HepG2 (cell line): Measurements from ENCODE around the gene ZNF367. TPM values are rescaled to one million over a fixed set of nuclear protein-coding genes. Genes with fewer than 3 reads are reported as not detected.

Experiments
- EZH2 ChIP-seq: conservative IDR thresholded peaks from 2 replicates; pipeline ENCODE4 v1.6.1; 2012; ENCODE audit warnings: mild to moderate bottlenecking, low read depth, low read length, moderate library complexity
- FOXO1 ChIP-seq: sonication (generic); formaldehyde crosslinking; IDR thresholded peaks from 2 replicates; pipeline ENCODE4 v1.4.0; 2020; ENCODE audit warnings: missing genetic modification reagents
- HDAC6 ChIP-seq: fragments of 200-600 bp; sonication (generic); IDR thresholded peaks from 2 replicates; pipeline ENCODE4 v1.7.0; 2017; ENCODE audit warnings: mild to moderate bottlenecking, antibody characterized with exemption, low read length, low read depth
- ISL2 ChIP-seq: sonication (generic); formaldehyde crosslinking; IDR thresholded peaks from 2 replicates; pipeline ENCODE4 v1.5.0; 2020; ENCODE audit warnings: missing genetic modification reagents
- KDM3A ChIP-seq: IDR thresholded peaks from 2 replicates; pipeline ENCODE4 v1.6.1; 2018; ENCODE audit warnings: low read depth, missing compliant biosample characterization
- MXI1 ChIP-seq: IDR thresholded peaks from 3 replicates; pipeline ENCODE4 v1.6.1; 2012; ENCODE audit warnings: low read depth, low read length, inconsistent platforms, borderline replicate concordance
- MZF1 ChIP-seq: sonication (generic); formaldehyde crosslinking; IDR thresholded peaks from 2 replicates; pipeline ENCODE4 v1.8.1; 2023; ENCODE audit warnings: mild to moderate bottlenecking, missing genetic modification reagents, borderline replicate concordance
- NR2F2 ChIP-seq: IDR thresholded peaks from 2 replicates; pipeline ENCODE4 v1.6.1; 2012; ENCODE audit warnings: low read depth, inconsistent platforms, borderline replicate concordance
- REPIN1 ChIP-seq: sonication (generic); formaldehyde crosslinking; IDR thresholded peaks from 2 replicates; pipeline ENCODE4 v1.8.0; 2022; ENCODE audit warnings: missing genetic modification reagents, low read depth, mild to moderate bottlenecking, borderline replicate concordance
- RFXANK ChIP-seq: IDR thresholded peaks from 2 replicates; pipeline ENCODE4 v1.6.1; 2016
- TMF1 ChIP-seq: sonication (generic); formaldehyde crosslinking; IDR thresholded peaks from 2 replicates; pipeline ENCODE4 v1.8.1; 2022; ENCODE audit warnings: low read depth, missing genetic modification reagents
- ZNF230 ChIP-seq: sonication (generic); formaldehyde crosslinking; IDR thresholded peaks from 2 replicates; pipeline ENCODE4 v1.4.0; 2020; ENCODE audit warnings: mild to moderate bottlenecking, missing genetic modification reagents
- ZNF264 ChIP-seq: sonication (generic); formaldehyde crosslinking; IDR thresholded peaks from 2 replicates; pipeline ENCODE4 v1.4.0; 2020; ENCODE audit warnings: missing genetic modification reagents
- ZNF446 ChIP-seq: sonication (generic); formaldehyde crosslinking; IDR thresholded peaks from 2 replicates; pipeline ENCODE4 v1.5.0; 2020; ENCODE audit warnings: mild to moderate bottlenecking, missing genetic modification reagents
- ZNF468 ChIP-seq: sonication (generic); formaldehyde crosslinking; IDR thresholded peaks from 2 replicates; pipeline ENCODE4 v1.8.0; 2022; ENCODE audit warnings: mild to moderate bottlenecking, moderate library complexity, missing genetic modification reagents
- ZNF501 ChIP-seq: sonication (generic); formaldehyde crosslinking; IDR thresholded peaks from 2 replicates; pipeline ENCODE4 v1.5.1; 2020; ENCODE audit warnings: mild to moderate bottlenecking, moderate library complexity, missing genetic modification reagents
- ZNF7 ChIP-seq: IDR thresholded peaks from 2 replicates; pipeline ENCODE4 v1.6.1; 2016; ENCODE audit warnings: missing biosample characterization, missing genetic modification reagents
- ZNF776 ChIP-seq: sonication (generic); formaldehyde crosslinking; IDR thresholded peaks from 2 replicates; pipeline ENCODE4 v1.4.0; 2020; ENCODE audit warnings: mild to moderate bottlenecking, missing genetic modification reagents
- polyA plus RNA-seq, 8 experiments: library from polyadenylated mRNA; depleted of rRNA in 3 of 8; stranded (reverse) in 7 of 8; unstranded in 1 of 8; fragments of >200 nt; fragmentation: Illumina TruSeq in 4 of 8; extraction: Trizol in 4 of 8; gene quantifications; 2 replicates each; pipeline versions ENCODE4 v1.2.1 to v1.2.3, GENCODE V29; 2011 to 2016; ENCODE audit warnings: low read depth in 4 of 8, missing spikeins in 1 of 8, mixed read lengths in 1 of 8; ENCODE audit not compliant: insufficient read depth in 1 of 8
- total RNA-seq, 5 experiments: library from RNA; depleted of rRNA; stranded (reverse); fragments of >200 nt; fragmentation: Illumina TruSeq; extraction: Trizol; gene quantifications; 2 replicates each; pipeline ENCODE4 v1.2.3, GENCODE V29; 2016; ENCODE audit warnings: low read depth in 1 of 5
- TF ChIP-seq, protein P1 (sequence below): sonication (generic); formaldehyde crosslinking; IDR thresholded peaks from 2 replicates; pipeline ENCODE4 v1.5.1; 2020; ENCODE audit warnings: missing genetic modification reagents, mild to moderate bottlenecking, borderline replicate concordance
- TF ChIP-seq, protein P2 (sequence below): sonication (generic); formaldehyde crosslinking; IDR thresholded peaks from 2 replicates; pipeline ENCODE4 v1.4.0; 2020; ENCODE audit warnings: missing genetic modification reagents
- TF ChIP-seq, protein P3 (sequence below): sonication (generic); formaldehyde crosslinking; IDR thresholded peaks from 2 replicates; pipeline ENCODE4 v1.5.0; 2020; ENCODE audit warnings: missing genetic modification reagents
- TF ChIP-seq, protein P4 (sequence below): sonication (generic); formaldehyde crosslinking; IDR thresholded peaks from 2 replicates; pipeline ENCODE4 v1.8.0; 2022; ENCODE audit warnings: missing genetic modification reagents, mild to moderate bottlenecking, moderate library complexity, borderline replicate concordance

ZNF367 gene
- total and polyA plus RNA-seq, 2 of the 13 experiments (the other 11 are each of a cell fraction or from before 2014, with no cell fraction given): 2.9 to 7.7 TPM

DNA sequence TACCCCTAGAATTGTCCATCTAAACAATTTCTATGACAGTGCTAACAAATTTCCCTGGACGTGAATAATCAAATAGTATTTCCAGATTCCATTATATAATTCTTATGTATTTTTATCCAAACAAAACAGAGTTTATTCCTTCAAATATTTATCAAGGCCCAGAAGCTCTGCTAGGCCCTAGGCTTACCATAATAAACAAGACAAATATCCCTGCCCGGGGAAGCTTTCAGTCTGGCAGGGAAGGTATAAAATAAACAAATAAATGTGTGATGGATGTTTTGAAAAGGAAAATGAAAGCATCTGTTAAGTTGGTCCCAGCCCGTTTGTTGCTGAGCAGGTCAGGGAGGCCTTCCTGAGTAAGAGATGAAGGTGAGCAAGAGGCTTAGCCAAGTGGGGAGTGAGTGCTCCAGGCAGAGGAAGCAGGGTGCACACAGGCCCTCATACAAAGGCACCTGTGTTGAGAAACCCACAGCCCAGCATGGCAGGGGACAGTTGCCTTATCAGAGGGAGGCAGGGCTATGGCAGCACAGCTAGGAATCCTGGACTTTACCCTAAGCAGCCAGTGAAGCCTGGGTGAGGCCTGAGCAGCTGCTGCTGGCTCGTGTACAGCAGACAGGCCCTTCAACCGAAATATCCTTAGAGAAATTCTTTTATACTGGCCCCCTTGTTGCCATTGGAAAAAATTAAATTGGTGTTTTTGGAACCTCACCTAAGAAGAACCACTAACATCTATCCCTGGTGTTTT is 27.0 kb downstream of the ZNF367 start (continued):
- TF ChIP-seq, protein P1, sequence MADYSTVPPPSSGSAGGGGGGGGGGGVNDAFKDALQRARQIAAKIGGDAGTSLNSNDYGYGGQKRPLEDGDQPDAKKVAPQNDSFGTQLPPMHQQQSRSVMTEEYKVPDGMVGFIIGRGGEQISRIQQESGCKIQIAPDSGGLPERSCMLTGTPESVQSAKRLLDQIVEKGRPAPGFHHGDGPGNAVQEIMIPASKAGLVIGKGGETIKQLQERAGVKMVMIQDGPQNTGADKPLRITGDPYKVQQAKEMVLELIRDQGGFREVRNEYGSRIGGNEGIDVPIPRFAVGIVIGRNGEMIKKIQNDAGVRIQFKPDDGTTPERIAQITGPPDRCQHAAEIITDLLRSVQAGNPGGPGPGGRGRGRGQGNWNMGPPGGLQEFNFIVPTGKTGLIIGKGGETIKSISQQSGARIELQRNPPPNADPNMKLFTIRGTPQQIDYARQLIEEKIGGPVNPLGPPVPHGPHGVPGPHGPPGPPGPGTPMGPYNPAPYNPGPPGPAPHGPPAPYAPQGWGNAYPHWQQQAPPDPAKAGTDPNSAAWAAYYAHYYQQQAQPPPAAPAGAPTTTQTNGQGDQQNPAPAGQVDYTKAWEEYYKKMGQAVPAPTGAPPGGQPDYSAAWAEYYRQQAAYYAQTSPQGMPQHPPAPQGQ: peak; percentile 72; the same call in 1 of the 2 replicates
- TF ChIP-seq FOXO1 (CRISPR knock-in tag) (peak; percentile 83), ZNF776 (CRISPR knock-in tag) (no peak), ZNF468 (no peak), MXI1 (peak; percentile 72; the same call in 1 of the 3 replicates), ISL2 (peak; percentile 39; the same call in 1 of the 2 replicates), NR2F2 (no peak; the same call in 1 of the 2 replicates), ZNF446 (CRISPR knock-in tag) (no peak), ZNF230 (CRISPR knock-in tag) (no peak), EZH2 (no peak), RFXANK (no peak), ZNF264 (peak; percentile 97), ZNF501 (CRISPR knock-in tag) (no peak; the same call in 1 of the 2 replicates), ZNF7 (CRISPR knock-in tag) (peak; percentile 35; the same call in 1 of the 2 replicates), TMF1 (no peak), REPIN1 (CRISPR knock-in tag) (peak; percentile 60; the same call in 1 of the 2 replicates), MZF1 (CRISPR knock-in tag) (no peak), HDAC6 (no peak), KDM3A (CRISPR knock-in tag) (peak; percentile 79; the same call in 1 of the 2 replicates)
- TF ChIP-seq, protein P2, sequence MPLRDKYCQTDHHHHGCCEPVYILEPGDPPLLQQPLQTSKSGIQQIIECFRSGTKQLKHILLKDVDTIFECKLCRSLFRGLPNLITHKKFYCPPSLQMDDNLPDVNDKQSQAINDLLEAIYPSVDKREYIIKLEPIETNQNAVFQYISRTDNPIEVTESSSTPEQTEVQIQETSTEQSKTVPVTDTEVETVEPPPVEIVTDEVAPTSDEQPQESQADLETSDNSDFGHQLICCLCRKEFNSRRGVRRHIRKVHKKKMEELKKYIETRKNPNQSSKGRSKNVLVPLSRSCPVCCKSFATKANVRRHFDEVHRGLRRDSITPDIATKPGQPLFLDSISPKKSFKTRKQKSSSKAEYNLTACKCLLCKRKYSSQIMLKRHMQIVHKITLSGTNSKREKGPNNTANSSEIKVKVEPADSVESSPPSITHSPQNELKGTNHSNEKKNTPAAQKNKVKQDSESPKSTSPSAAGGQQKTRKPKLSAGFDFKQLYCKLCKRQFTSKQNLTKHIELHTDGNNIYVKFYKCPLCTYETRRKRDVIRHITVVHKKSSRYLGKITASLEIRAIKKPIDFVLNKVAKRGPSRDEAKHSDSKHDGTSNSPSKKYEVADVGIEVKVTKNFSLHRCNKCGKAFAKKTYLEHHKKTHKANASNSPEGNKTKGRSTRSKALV (CRISPR knock-in tag): no peak
- TF ChIP-seq, protein P3, sequence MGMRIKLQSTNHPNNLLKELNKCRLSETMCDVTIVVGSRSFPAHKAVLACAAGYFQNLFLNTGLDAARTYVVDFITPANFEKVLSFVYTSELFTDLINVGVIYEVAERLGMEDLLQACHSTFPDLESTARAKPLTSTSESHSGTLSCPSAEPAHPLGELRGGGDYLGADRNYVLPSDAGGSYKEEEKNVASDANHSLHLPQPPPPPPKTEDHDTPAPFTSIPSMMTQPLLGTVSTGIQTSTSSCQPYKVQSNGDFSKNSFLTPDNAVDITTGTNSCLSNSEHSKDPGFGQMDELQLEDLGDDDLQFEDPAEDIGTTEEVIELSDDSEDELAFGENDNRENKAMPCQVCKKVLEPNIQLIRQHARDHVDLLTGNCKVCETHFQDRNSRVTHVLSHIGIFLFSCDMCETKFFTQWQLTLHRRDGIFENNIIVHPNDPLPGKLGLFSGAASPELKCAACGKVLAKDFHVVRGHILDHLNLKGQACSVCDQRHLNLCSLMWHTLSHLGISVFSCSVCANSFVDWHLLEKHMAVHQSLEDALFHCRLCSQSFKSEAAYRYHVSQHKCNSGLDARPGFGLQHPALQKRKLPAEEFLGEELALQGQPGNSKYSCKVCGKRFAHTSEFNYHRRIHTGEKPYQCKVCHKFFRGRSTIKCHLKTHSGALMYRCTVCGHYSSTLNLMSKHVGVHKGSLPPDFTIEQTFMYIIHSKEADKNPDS: 0 out of 2 replicates have a peak, but pooled peaks have one; percentile 25
- TF ChIP-seq, protein P4, sequence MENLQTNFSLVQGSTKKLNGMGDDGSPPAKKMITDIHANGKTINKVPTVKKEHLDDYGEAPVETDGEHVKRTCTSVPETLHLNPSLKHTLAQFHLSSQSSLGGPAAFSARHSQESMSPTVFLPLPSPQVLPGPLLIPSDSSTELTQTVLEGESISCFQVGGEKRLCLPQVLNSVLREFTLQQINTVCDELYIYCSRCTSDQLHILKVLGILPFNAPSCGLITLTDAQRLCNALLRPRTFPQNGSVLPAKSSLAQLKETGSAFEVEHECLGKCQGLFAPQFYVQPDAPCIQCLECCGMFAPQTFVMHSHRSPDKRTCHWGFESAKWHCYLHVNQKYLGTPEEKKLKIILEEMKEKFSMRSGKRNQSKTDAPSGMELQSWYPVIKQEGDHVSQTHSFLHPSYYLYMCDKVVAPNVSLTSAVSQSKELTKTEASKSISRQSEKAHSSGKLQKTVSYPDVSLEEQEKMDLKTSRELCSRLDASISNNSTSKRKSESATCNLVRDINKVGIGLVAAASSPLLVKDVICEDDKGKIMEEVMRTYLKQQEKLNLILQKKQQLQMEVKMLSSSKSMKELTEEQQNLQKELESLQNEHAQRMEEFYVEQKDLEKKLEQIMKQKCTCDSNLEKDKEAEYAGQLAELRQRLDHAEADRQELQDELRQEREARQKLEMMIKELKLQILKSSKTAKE (CRISPR knock-in tag): peak; percentile 17; the same call in 1 of the 2 replicates
